ENCODE results near the gene TNNT2. TPM values are rescaled to one million over a fixed set of nuclear protein-coding genes. Genes with fewer than 3 reads are reported as not detected.

TNNT2 gene
- total RNA-seq, 1 experiment from 2014 or later: 6.4 TPM

- H3K4me2 ChIP-seq: no peak overlapping the region
- no peaks in the 10 kb centered on the region for H4K20me1 ChIP-seq (ENCODE audit: insufficient read depth)
- H3K9me2 ChIP-seq (ENCODE audit: insufficient read depth): no peaks in the 10 kb centered on the region
- H3K4me1 ChIP-seq (replicated peaks; ENCODE audit: insufficient read depth): no peaks in the 10 kb centered on the region
- BruUV-seq (replicated peaks): no TSS peak
- no peaks in the 10 kb centered on the region for H3K9me3 ChIP-seq (ENCODE audit: insufficient read depth, low read depth)
- CTCF ChIA-PET: interaction anchor here (0.6 kb wide), 2 partner anchors 27 to 46 kb away, joined by 5 to 8 read pairs; no protein-coding TSS in a partner anchor
- H3K27me3 ChIP-seq (ENCODE audit: insufficient read depth, low read depth): peaks cover 9% of the 10 kb centered on the region; the same call in 1 of the 2 replicates
- POLR2A ChIA-PET (ENCODE audit: unreplicated experiment): no interaction called here
- no peaks in the 10 kb centered on the region for H3K79me2 ChIP-seq (ENCODE audit: low read depth)
- no peak overlapping the region for H2AFZ ChIP-seq
- intact Hi-C loops (cut with micrococcal nuclease; ENCODE audit: unreplicated experiment): loop anchor here (1.0 to 5.0 kb wide), 4 partner anchors 23 to 154 kb away; no protein-coding TSS in a partner anchor
- H3K27ac ChIP-seq: no peak overlapping the region
- DNase-seq: peak; percentile 67 to 84
- TF ChIP-seq EZH2 (IDR thresholded peaks at IDR 0.05; ENCODE audit: low read depth) (no peak), CTCF (conservative IDR thresholded peaks at IDR 0.05) (peak; percentile 95)
- H3K4me3 ChIP-seq: no peak overlapping the region
- no peaks in the 10 kb centered on the region for H3K36me3 ChIP-seq (ENCODE audit: low read depth)
- no peaks in the 10 kb centered on the region for H3F3A ChIP-seq (ENCODE audit: insufficient read depth, low read depth)
Observed at GRCh38 chr1:201408176-201408833, 30.8 kb upstream of the TNNT2 start.

- Histone ChIP-seq H3K27me3 (ENCODE audit: insufficient read depth, low read depth) (peaks cover 9% of the 10 kb centered on the region; the same call in 1 of the 2 replicates), H3K4me1 (replicated peaks; ENCODE audit: insufficient read depth) (no peaks in the 10 kb centered on the region), H3K36me3 (ENCODE audit: low read depth) (no peaks in the 10 kb centered on the region), H3K9me3 (ENCODE audit: insufficient read depth, low read depth) (no peaks in the 10 kb centered on the region), H4K20me1 (ENCODE audit: insufficient read depth) (no peaks in the 10 kb centered on the region), H3K4me2 (no peak overlapping the region), H3K9me2 (ENCODE audit: insufficient read depth) (no peaks in the 10 kb centered on the region), H3F3A (ENCODE audit: insufficient read depth, low read depth) (no peaks in the 10 kb centered on the region), H3K27ac (no peak overlapping the region), H2AFZ (no peak overlapping the region), H3K79me2 (ENCODE audit: low read depth) (no peaks in the 10 kb centered on the region), H3K4me3 (no peak overlapping the region)
- intact Hi-C loops (cut with micrococcal nuclease; ENCODE audit: unreplicated experiment): loop anchor here (5.0 kb wide), 1 partner anchor 45 kb away; no protein-coding TSS in a partner anchor
- CTCF ChIA-PET: no interaction called here
- BruUV-seq (replicated peaks): no TSS peak
- TF ChIP-seq CTCF (conservative IDR thresholded peaks at IDR 0.05): no peak
- TF ChIP-seq EZH2 (IDR thresholded peaks at IDR 0.05; ENCODE audit: low read depth): no peak
- POLR2A ChIA-PET (ENCODE audit: unreplicated experiment): interaction anchor here (0.7 kb wide), 1 partner anchor 45 kb away, joined by 3 read pairs; no protein-coding TSS in a partner anchor
- no peak for DNase-seq
Observed at GRCh38 chr1:201406831-201407406, 29.4 kb upstream of the TNNT2 start.

GRCh38 chr1:201405484-201405831 is 28.0 kb upstream of the TNNT2 start:
- no peak overlapping the region for H3K4me2 ChIP-seq
- H3K27me3 ChIP-seq (ENCODE audit: insufficient read depth, low read depth): no peaks in the 10 kb centered on the region
- no TSS peak for BruUV-seq (replicated peaks)
- intact Hi-C loops (cut with micrococcal nuclease; ENCODE audit: unreplicated experiment): loop anchor here (5.0 kb wide), 1 partner anchor 43 kb away; no protein-coding TSS in a partner anchor
- no peaks in the 10 kb centered on the region for H3K9me2 ChIP-seq (ENCODE audit: insufficient read depth)
- DNase-seq: no peak
- peaks cover 5% of the 10 kb centered on the region for H3K4me1 ChIP-seq (replicated peaks; ENCODE audit: insufficient read depth)
- no peaks in the 10 kb centered on the region for H3K36me3 ChIP-seq (ENCODE audit: low read depth)
- H2AFZ ChIP-seq: no peak overlapping the region
- TF ChIP-seq EZH2 (IDR thresholded peaks at IDR 0.05; ENCODE audit: low read depth): no peak
- TF ChIP-seq CTCF (conservative IDR thresholded peaks at IDR 0.05): no peak
- no peaks in the 10 kb centered on the region for H3F3A ChIP-seq (ENCODE audit: insufficient read depth, low read depth)
- CTCF ChIA-PET: interaction anchor here (0.6 kb wide), 1 partner anchor 443 kb away, joined by 3 read pairs; no protein-coding TSS in a partner anchor
- H4K20me1 ChIP-seq (ENCODE audit: insufficient read depth): no peaks in the 10 kb centered on the region
- H3K4me3 ChIP-seq: no peak overlapping the region
- H3K79me2 ChIP-seq (ENCODE audit: low read depth): 0 out of 2 replicates have a peak, but pooled peaks cover under 1% of the 10 kb centered on the region
- POLR2A ChIA-PET (ENCODE audit: unreplicated experiment): no interaction called here
- no peak overlapping the region for H3K27ac ChIP-seq
- H3K9me3 ChIP-seq (ENCODE audit: insufficient read depth, low read depth): no peaks in the 10 kb centered on the region

Data from PC-9 (cell line).